Right lobe of liver (tissue), 4 donors: ENCODE measurements around the gene DAW1.

Source experiments
- POLR2A ChIP-seq: fragments of 450-650 bp; IDR thresholded peaks from one replicate; pipeline ENCODE4 v1.6.1; 2017; ENCODE audit warnings: antibody characterized with exemption, mild to moderate bottlenecking
- TF ChIP-seq, protein P1 (sequence below), 4 donors: fragments of 200-600 bp in 3 of 4; fragments of 450-650 bp in 1 of 4; IDR thresholded peaks; one replicate each; pipeline versions ENCODE4 v1.5.1 to v1.8.0; 2016 to 2022; ENCODE audit warnings: antibody characterized with exemption in 4 of 4, mild to moderate bottlenecking in 2 of 4
- donor health status: DM: no; HTN: no; CAD: no.
- donor health status: DM: no; HTN: no; CAD: no.
- donor health status: DM: no; HTN: yes; CAD: no.

DNA sequence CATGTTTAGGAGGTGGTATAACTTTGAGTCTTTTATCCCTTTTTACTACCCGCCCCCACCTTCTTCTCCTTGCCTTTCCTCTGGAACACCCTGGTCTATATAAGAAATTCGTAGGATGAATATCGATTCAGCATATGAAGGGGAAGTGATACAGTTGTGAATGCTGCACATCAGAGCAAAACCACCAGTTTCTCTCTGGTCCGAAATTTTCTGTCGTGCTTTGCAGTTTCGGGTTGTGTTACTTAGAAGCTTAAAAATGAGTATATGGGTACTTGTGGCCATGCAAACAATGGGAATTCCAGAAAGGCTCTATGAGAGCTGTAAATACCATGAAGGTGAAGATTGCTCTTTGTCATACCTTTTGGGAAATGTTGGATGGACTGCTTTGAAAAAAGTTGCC is 60.6 kb downstream of the DAW1 start:
- TF ChIP-seq, protein P1, sequence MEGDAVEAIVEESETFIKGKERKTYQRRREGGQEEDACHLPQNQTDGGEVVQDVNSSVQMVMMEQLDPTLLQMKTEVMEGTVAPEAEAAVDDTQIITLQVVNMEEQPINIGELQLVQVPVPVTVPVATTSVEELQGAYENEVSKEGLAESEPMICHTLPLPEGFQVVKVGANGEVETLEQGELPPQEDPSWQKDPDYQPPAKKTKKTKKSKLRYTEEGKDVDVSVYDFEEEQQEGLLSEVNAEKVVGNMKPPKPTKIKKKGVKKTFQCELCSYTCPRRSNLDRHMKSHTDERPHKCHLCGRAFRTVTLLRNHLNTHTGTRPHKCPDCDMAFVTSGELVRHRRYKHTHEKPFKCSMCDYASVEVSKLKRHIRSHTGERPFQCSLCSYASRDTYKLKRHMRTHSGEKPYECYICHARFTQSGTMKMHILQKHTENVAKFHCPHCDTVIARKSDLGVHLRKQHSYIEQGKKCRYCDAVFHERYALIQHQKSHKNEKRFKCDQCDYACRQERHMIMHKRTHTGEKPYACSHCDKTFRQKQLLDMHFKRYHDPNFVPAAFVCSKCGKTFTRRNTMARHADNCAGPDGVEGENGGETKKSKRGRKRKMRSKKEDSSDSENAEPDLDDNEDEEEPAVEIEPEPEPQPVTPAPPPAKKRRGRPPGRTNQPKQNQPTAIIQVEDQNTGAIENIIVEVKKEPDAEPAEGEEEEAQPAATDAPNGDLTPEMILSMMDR (IDR thresholded peaks at IDR 0.05) = no peak
- TF ChIP-seq POLR2A = no peak
